Cortex of kidney (tissue), 1 donor: ENCODE results near the gene LRBA.

ENCODE experiments used
- DNase-seq: peaks from one replicate; lab custom pipeline; 2025; lab: John Stamatoyannopoulos, UW

Gene LRBA

DNA sequence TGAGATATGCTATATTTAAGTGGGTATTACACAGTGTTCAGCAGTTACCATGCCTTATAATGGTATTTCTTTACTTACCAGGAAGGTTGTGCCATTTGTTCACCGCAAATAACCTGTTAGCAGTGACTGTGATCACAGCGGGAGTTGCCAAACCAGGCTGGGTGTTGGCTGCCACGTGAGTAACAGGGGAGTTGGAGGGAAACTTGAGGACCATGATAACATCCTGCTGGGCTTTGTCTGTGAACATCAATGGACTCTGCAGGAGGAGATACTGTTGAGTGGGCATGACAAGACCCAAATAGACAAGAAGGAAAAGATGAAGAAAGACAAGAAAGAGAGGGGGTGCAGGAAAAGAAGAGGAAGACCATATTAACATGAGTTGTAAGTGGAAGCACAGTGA lies 694.0 kb downstream of the LRBA start:
- no peak for DNase-seq

- DNase-seq = no peak
These were observed 696.1 kb downstream of the LRBA start for GRCh38 chr4:150318971-150319370.

- DNase-seq = no peak
These were observed 696.6 kb downstream of the LRBA start for GRCh38 chr4:150318527-150318926.

GRCh38 chr4:150316332-150317205 lies 698.5 kb downstream of the LRBA start:
- no peak for DNase-seq

DNA sequence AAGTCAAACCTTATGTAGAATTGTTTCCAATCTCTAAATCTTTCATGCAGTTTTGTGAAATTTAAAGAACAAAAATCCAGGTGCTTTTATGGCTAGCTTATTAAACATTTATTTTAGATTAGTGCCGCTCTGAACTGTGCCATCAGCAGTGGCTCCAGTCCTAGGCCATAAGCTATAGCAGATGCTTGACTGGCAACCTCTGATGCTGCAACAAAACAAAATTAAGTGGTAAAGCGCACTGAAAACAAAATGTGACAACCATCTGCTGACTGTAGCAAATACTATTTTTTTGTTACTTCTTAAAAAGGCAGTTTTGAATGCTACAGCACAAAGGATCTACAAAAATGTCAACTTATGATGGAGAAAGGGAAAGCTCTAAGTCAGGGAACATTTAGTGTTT lies 699.4 kb downstream of the LRBA start:
- DNase-seq = no peak

GRCh38 chr4:150315175-150315574 lies 699.9 kb downstream of the LRBA start:
- DNase-seq = no peak

- no peak for DNase-seq
These were observed 701.1 kb downstream of the LRBA start for GRCh38 chr4:150314031-150314430.

DNA sequence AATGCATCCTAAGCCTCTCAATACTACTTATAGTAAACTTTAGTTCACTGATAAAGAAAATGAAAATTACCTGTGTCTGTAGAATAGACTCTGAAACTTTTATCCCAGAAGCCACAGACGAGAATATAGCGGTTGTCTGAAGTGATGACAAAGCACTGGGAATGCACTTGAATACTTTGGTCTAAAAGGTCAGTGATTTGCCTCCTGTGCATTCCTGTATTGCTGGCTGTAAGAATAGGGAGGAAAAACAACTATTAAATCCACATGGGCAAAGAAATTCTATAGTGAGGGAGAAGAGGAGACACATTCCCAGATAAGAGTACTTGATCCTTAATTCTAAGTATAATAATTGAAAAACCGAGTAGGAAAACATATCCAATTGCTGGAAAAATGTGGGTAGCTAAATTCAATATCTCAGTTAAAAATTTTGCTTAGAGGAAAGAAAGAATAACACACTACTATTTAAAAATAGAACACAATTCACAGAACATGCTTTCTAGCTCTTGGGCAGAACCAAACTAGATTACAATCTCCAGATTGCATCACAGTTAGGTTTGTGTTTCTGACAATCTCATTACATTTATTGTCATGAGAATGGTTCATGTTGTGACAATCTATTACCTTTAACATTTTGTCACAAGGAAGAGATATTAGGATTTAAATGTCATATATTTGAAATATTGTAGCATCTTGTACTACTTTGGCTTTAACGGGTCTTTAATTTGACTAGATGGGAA lies 704.8 kb downstream of the LRBA start:
- DNase-seq = no peak

GRCh38 chr4:150308824-150309472 lies 706.1 kb downstream of the LRBA start:
- DNase-seq = no peak

- DNase-seq = no peak
These were observed 708.4 kb downstream of the LRBA start for GRCh38 chr4:150306719-150307118.

DNA sequence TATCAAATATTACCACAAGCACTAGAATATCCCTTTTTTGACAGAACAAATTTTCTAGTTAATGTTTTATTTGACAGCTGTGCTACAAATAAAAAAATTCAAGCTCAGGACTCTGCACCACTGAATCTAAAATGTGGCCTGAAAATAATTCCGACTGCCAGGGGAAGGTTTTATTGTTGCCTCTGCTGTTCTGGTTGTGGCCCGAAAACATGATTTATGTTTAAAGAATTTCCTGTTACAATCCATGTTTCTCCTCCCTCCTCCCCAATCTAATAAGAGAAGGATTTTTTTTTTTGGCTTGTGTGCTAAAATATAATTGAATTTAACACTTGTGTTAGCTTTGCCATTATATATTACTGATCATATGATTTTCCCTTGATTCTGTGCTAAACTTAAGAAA lies 709.1 kb downstream of the LRBA start:
- DNase-seq = no peak

DNA sequence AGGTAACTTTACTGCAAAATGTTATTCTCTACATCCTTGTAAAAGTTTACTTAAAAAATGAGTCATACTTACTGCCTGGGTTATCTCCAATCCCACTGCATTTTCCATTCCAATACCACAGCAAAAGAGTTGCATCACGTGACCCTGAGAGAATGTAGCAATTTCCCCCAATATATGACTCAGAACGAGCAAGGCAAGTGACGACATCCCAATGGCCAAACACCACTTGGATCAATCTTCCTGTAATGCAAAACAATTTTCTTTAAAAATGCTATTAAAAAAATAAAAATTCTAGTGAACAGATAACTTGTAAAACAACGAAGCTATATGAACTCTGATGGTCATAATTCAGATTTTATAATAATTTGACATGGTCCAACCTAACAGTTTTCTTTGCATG lies 712.5 kb downstream of the LRBA start:
- DNase-seq = no peak

DNA sequence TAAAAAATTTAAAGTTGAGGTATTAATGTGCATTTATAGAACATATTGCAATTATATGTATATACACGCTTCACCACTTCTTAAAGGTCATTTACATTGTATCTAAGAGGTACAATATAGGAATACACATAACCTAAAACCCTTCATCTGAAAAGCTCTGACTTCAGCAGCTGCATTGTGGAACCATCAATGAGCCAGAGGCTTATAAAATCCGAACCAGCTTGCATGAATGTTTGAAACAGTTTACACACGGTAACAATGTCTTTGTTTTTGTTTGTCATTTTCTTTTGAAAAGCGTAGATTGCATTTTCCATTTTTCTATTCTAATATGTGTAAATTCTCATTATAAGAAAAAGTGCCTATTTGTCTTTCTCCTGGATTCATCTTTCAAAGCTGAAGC lies 715.3 kb downstream of the LRBA start:
- DNase-seq = no peak

DNA sequence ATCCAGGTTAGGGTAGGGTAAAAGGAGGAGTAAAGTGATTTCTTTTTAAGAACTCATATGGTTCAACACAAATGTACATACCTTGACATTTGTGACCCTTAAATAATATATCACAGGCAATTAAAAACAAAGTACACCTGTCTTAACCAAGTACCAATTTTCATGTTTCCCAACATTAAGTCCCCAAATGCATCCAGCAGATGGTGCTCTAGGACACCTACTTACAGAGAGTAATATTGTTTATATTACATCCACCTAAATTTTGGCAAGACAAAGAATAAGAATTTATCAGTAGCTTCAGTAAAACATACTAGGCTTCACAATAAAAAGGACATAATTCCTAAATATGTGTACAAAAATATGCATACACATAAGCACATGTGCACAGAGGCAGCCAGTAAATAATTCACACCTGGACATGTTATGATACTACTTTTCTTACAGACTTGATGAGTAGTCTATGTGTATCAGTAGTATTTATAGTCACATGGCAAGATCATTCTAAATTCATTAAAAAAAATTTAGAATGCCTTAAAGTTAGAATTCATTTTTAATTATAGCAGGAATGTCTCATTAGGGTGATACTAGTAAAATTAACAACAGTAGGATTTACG lies 717.1 kb downstream of the LRBA start:
- DNase-seq = no peak

GRCh38 chr4:150289881-150290280 lies 725.2 kb downstream of the LRBA start:
- no peak for DNase-seq

DNA sequence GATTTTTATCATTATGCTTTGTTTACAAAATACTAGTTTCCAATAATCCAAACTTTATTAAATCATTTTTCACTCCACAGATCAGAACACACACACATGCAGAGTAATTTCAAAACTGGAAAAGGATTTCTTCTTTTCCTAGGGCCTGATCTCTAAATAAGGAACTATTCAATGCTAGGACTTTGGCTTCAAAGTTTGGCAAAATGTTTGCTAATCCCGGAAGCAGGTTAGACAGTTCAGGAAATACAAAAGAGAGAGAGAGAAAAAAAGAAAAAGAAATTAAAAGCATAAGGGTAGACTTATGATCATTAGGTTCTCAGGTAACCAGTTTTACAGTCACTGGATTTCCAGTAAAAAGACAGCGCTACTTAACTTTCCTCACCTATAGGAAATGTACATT lies 725.9 kb downstream of the LRBA start:
- DNase-seq = no peak

DNA sequence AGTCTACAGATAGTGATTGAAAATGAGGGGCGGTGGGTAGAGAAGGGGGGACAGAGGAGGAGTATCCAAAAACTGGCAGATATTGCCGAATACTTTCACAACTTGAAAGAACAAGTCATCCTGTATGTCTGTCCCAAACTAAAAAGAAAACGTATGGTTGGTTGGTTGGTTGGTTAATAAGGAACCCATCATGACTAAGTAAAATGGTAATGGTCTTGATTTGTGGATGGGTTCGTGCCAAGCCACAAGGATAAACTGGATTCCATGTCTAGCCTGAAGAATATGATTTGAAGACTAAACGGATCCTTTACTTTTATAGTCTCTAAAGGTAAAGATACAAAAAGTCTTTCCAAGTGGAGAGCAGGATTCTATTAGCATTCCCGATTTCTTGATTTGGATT lies 728.4 kb downstream of the LRBA start:
- no peak for DNase-seq

GRCh38 chr4:150283689-150284088 lies 731.4 kb downstream of the LRBA start:
- DNase-seq = no peak

GRCh38 chr4:150280975-150281374 lies 734.1 kb downstream of the LRBA start:
- DNase-seq = no peak

DNA sequence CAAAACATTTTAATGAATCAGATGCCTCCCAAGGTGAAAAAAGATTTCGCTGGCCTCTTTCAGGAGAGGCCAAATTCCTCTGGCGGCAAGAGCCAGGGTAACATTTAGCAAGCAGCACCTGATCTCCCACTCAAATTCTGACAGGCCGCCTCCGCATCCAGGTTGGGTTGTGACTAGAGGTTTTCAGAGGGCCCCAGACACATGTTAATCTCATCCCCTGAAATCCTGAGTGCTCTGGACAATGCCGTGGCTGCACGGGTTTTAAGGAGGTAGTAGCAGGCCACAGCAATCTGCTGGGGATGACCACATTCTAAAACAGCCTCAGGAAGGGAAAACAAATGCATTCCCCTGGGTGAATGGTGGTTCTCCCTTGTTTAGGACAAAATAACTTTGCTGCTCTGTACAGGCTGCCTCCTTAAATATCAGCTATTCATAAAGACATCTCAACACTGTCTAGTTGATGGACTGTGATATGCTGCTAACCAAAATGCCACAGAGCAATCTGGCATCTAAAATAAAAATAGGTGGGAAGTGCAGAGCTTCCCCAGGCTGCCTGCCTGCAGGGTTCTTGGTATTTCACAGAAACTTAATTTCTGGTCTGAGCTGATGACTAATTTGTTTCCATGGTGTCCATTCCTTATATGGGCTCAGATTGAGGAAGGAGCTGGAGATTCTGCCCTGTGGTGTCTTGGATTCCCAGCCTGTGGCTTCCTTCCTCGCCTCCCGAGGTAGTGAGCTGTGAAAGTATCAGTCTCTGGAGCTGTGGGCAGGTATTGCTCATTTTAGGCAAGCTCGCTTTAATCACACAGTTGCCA lies 734.8 kb downstream of the LRBA start:
- no peak for DNase-seq

- no peak for DNase-seq
These were observed 736.9 kb downstream of the LRBA start for GRCh38 chr4:150278206-150278605.

DNA sequence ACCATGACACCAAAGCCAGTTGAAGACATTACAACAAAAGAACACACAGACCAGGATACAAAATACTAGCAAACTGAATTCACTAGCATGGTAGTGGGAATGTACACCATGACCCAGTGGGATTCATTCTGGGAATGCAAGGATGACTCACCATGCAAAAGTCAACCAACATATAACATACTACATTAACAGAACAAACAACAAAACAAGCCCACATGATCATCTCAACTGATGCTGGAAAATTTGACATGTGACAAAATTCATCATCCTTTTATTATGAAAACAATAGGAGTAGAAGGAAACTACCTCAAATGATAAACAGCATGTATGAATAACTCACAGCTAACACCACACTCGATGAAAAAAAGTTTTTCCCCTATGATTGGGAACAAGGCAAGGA lies 746.6 kb downstream of the LRBA start:
- DNase-seq = no peak
